ENCODE data around the gene PRPF40B. TPM values are rescaled to one million over a fixed set of nuclear protein-coding genes. Genes with fewer than 3 reads are reported as not detected.

PRPF40B gene
- 4.4 and 4.9 TPM in 2 replicates for total RNA-seq (2014; rRNA removed; shearing (Covaris generic))

DNA sequence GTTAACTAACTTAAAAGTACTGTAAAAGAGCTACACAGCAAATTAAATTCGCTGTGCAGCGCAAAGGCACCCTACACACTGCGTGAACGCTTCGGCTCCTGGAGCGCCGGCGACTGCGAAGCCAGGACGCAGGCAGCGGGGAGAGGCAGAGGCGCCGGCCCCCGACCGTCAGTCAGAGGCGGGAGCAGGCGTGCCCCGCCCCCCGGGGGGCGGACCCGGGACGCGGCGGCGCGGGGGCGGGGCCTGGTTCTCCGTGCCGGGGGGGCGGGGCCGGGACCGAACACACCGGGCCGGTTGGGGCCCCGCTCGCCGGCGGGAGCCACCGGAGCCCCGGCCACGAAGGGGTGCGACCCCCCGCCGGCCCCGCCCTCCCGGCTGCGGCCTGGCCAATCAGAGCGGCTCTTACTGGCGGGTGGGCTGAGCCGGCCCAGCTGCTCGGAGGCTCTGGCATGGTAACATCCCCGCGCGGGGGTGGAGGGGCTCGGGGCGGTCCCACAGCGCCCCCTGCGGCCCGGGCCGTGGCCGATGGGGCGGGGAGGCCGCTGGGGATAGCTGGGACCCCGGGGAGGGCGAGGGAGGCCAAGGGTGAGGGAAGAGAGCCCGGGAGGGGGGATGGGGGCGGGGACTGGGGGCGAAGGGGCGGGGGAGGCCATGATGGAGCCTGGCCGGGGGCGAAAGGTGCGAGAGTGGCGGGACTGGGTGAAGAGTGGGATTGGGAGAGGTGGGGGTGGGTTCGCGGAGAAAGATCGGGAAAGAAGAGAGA lies at the start of gene PRPF40B:
Gene PRPF40B, plus strand, starts transcription at position 420 of the 763 bp plus-strand sequence. Its CDS starts 30 bp downstream, at position 450.
- peak; percentile 93 to 95 for DNase-seq

DNA sequence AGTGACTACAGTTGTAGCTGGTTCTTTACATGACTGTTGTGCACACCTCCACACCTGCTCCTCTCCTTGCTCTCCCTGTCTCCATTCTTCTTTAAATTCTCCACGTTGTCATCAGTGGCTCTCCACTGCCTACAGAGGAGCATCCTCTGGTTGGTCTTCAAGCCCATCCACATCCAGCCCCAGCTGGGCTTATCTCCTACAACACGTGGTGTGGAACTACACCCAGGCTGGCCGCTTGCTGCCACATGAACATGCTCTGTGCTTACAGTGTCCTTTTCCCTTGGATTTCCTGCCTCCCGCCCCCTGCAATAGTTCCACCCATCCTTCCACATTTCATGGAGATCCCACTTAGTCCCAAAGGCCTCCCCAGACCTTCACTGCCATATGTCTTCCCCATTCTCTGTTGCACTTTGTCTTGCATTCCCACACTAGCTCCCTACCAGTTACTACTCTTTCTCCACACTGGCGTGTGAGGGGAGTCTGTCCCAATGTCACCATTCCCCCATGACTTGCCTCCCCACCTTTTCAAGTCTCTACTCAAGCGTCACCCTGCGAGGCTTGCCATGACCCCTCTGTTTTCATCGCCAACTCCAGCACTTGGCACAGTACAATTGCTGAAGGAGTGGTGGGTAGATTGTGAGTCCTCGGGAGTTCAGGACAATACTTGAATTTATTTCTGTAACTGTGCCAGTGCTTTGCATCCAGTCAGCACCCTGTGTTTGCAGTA lies 45.6 kb upstream of the PRPF40B start:
- Histone ChIP-seq H3K27me3 (no peaks in the 10 kb centered on the region), H3K9me3 (replicated peaks) (no peaks in the 10 kb centered on the region), H3K4me3 (no peak overlapping the region), H3K27ac (no peak overlapping the region), H3K36me3 (peaks cover 5% of the 10 kb centered on the region), H3K4me1 (peaks cover 15% of the 10 kb centered on the region; the same call in 1 of the 2 replicates)
- no peak for DNase-seq

More for the DNA sequence above, at the start of gene PRPF40B:
- Histone ChIP-seq H3K27me3 (0 out of 2 replicates have a peak, but pooled peaks cover 3% of the 10 kb centered on the region), H3K9me3 (replicated peaks) (no peaks in the 10 kb centered on the region), H3K4me1 (peaks cover 8% of the 10 kb centered on the region), H3K27ac (no peak within 1 kb of the TSS), H3K36me3 (no peaks in the 10 kb centered on the region), H3K4me3 (peak within 1 kb of the TSS; percentile 64)

DNA sequence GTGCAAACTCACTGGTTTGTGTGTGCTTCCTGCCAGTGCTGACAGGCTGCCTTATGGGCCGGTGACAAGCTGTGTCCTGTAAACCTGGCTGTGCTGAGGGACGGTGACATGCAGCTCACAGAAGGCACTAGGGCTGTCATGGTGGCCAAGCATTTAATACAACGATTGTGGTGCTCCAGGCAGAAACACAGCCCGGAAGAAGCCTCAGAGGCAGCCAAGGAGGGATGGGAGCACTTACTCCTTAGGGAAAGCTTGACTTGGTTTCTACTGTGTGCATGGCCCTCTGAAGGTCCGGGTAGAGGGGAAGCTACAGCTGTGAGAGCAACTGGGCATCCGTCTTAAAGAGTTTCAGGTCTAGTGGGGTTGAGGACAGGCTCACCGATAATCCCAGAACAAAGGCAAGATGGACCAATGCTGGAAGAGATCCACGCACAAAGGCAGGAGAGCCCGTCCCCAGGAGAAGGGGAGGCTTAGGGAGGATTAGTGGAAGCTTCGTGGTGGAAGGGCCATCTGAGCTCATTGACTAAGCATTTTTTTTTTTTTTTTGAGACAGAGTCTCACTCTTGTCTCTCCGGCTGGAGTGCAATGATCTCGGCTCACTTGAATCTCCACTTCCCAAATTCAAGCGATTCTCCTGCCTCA lies 44.8 kb upstream of the PRPF40B start:
- H3K4me3 ChIP-seq: no peak overlapping the region
- no peaks in the 10 kb centered on the region for H3K9me3 ChIP-seq (replicated peaks)
- H3K27me3 ChIP-seq: no peaks in the 10 kb centered on the region
- H3K36me3 ChIP-seq: peaks cover 5% of the 10 kb centered on the region
- peaks cover 15% of the 10 kb centered on the region; the same call in 1 of the 2 replicates for H3K4me1 ChIP-seq
- H3K27ac ChIP-seq: no peak overlapping the region
- peak; percentile 41 to 57 for DNase-seq

DNA sequence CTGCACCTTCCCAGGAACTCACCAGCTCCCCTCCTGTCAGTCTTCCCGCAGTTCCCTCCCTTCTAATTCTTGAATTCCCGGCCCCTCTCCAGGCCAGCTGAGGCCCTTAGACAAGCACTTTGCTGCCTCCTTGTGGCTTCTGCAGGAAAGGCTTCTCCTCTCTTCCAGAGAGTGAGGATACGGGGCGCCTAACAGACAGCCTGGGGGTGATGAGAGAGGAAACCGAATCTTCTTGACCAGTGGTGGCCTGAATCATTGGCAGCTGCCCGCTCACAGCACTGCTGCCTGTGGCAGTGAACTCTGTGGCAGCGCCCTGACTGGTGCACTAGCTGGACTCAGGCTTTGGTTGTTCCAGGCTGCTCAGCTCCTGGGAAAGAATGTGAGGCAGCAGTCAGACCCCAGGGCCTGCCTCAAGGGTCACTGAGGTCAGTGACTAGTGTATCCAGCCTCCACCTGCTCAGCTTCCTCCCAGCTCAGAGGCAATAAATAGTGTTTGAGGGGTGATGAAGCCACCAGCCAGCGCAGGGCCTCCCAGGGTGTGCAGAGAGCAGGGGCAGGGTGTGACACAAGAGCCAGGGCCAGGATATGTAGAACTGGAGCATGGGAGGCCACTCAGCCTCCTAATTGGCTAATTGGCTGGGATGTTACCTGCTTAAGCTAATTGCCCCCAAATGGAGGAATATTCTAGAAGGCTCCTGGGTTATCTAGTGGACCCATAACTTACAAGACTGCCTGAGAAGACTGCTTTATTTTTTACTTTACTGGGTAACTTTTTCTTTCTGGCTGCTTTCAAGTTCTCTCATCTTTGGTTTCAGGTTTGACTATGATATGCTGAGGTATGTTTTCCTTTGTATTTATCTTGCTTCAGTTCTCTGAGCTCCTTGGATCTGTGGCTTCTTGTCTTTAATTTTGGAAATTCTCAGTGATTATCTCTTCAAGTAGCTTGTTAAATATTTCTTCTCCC lies 42.5 kb upstream of the PRPF40B start:
- DNase-seq: peak; percentile 91 to 97
- Histone ChIP-seq H3K27me3 (no peaks in the 10 kb centered on the region), H3K4me1 (peaks cover 15% of the 10 kb centered on the region; the same call in 1 of the 2 replicates), H3K27ac (no peak overlapping the region), H3K9me3 (replicated peaks) (no peaks in the 10 kb centered on the region), H3K4me3 (no peak overlapping the region), H3K36me3 (peaks cover 3% of the 10 kb centered on the region)

DNA sequence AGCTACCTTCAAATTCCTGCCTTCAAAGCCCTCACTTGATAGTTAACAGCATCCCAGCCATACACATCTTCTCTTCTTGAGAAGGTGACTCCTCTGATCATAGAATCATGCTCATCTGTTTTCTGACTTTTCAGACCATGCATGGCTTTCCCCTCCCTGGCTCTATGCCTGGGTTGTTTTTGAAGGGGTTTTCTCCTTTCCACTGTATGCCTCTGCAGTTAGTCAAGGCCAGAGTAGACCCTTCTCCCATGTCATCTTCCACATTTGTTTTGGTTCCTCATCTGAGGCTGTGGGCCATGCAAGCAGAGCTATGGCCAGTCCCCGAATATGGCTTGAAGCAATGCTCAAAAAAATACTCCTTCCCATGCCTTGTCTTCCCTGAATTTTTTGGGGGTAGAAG lies 41.2 kb upstream of the PRPF40B start:
- Histone ChIP-seq H3K27me3 (no peaks in the 10 kb centered on the region), H3K9me3 (replicated peaks) (no peaks in the 10 kb centered on the region), H3K4me1 (peaks cover 15% of the 10 kb centered on the region; the same call in 1 of the 2 replicates), H3K4me3 (no peak overlapping the region), H3K27ac (no peak overlapping the region), H3K36me3 (no peaks in the 10 kb centered on the region)
- no peak for DNase-seq

DNA sequence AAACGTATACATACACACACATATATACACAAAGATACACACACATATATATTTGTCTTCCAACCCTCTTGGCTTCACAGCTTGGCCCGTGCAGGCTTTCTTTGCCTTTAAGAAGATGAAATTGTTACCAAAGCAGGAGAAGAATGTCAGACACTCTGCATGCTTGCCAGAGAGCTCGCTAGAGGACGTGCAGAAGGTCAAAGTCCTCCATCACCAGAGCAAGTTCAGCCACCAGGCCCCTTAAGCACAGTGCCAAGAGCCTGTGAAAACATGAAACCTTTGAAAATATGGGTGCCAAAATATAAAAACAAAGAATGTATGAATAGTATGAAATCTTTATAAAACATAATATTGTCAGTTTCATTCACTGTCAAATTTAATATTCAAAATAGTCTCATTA lies 40.5 kb upstream of the PRPF40B start:
- no peak overlapping the region for H3K27ac ChIP-seq
- H3K27me3 ChIP-seq: no peaks in the 10 kb centered on the region
- H3K36me3 ChIP-seq: no peaks in the 10 kb centered on the region
- H3K4me3 ChIP-seq: no peak overlapping the region
- H3K4me1 ChIP-seq: peaks cover 15% of the 10 kb centered on the region; the same call in 1 of the 2 replicates
- no peaks in the 10 kb centered on the region for H3K9me3 ChIP-seq (replicated peaks)
- DNase-seq: no peak

DNA sequence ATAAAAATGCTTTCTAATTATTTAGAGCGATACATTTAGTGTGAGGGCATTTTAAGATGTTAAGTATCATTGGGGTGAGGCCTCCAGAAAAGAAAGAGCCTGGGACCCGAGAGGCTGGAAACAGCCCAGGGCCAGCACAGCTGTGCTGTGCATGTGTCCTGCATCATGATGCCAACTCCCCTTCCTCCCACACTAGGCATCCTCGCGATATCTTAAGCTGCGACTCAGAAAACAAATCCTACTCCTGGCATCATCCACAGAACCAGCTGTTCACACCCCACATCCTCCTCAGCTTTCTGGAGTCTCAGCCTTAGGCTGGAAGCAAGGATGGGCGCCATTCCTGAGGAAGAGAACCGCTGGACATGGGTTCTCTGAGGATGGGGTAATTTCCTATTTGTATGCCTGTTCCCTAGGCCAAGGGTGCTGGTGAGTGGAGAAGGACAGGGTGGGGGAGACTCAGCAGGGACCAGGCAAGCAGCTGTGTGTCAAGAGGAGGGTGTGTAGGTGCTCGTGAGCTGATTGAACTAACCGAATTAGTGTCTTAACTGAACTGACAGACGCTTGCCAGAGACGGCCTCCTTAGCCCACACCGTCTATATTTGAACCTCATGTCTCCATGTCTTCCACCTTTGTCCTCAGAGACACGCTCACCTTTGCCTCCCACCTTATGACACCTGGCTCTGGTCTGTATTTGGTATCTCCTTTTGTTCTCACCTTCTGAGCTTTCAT lies 39.8 kb upstream of the PRPF40B start:
- Histone ChIP-seq H3K27ac (no peak overlapping the region), H3K4me1 (peaks cover 13% of the 10 kb centered on the region; the same call in 1 of the 2 replicates), H3K4me3 (no peak overlapping the region), H3K27me3 (no peaks in the 10 kb centered on the region), H3K9me3 (replicated peaks) (no peaks in the 10 kb centered on the region), H3K36me3 (no peaks in the 10 kb centered on the region)
- DNase-seq: peak; percentile 42 to 48

DNA sequence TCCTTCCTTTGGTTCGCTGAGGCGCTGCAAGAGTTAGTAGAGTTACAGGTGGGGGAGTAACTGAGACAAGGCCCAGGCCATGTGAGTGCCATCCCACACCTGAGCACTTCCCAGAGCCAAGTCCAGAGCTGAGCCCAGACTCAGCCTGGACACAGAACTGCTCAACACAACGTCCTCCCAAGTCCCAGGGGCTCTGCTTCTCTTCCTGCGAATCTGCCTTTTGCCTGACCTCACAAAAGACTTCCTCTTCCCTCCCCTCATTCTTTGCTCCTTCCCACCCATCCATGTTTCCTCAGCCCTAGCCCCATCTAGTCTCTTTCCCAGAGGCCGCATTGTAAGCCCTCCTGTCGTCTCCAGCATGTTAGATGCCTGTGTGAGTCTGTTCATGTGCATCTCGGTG lies 38.8 kb upstream of the PRPF40B start:
- no peaks in the 10 kb centered on the region for H3K9me3 ChIP-seq (replicated peaks)
- H3K27ac ChIP-seq: no peak overlapping the region
- no peaks in the 10 kb centered on the region for H3K36me3 ChIP-seq
- no peak overlapping the region for H3K4me3 ChIP-seq
- H3K27me3 ChIP-seq: no peaks in the 10 kb centered on the region
- peaks cover 18% of the 10 kb centered on the region for H3K4me1 ChIP-seq
- DNase-seq: no peak

DNA sequence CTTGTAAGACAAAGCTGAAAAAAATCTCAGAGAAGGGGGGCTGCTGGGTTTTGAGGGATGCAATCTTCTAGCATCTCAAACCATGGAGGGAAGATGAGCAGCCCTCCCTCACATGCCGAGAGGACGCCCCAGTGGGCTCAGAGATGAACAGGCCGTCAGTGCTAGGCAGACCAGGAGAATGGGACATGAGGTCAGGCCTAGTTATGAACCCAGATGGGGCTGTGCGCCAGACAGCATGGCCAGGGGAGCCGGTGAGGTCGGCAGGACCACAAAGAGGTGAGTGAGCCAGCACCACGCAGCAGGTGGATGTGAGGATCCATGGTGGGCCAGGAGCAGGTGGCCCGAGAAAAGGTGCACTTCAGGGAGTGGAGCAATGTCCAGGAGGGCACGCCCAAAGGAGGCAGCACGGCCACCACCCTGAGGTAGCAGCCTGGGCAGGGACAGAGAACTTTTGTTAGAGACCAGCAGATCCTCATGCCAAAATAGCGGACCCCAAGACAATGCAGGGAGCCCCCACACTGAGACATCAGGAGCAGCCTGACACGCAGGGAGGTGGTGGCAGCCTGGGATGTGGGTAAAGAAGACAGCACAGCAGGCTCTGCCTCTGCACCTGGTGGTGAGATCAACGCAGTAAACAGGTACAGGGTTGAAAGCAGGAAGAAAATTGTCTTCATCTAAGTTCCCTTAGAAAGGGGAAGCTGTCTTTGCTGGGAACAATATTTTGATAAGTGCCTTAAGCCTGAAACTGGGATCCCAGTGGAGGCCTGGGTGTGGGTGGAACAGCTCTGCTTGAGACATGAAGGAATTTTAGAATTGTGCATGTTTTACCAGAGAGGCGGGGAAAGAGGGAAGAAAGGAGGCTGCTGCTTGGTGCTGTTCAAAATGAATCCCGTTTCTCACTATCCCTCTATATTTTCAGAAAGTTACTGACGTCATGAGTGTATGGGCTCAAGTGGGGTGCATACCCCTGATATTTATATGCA lies 37.6 kb upstream of the PRPF40B start:
- 0 out of 2 replicates have a peak, but pooled peaks cover 2% of the 10 kb centered on the region for H3K36me3 ChIP-seq
- H3K4me3 ChIP-seq: no peak overlapping the region
- no peaks in the 10 kb centered on the region for H3K27me3 ChIP-seq
- DNase-seq: no peak
- no peaks in the 10 kb centered on the region for H3K9me3 ChIP-seq (replicated peaks)
- no peak overlapping the region for H3K27ac ChIP-seq
- peaks cover 14% of the 10 kb centered on the region for H3K4me1 ChIP-seq

DNA sequence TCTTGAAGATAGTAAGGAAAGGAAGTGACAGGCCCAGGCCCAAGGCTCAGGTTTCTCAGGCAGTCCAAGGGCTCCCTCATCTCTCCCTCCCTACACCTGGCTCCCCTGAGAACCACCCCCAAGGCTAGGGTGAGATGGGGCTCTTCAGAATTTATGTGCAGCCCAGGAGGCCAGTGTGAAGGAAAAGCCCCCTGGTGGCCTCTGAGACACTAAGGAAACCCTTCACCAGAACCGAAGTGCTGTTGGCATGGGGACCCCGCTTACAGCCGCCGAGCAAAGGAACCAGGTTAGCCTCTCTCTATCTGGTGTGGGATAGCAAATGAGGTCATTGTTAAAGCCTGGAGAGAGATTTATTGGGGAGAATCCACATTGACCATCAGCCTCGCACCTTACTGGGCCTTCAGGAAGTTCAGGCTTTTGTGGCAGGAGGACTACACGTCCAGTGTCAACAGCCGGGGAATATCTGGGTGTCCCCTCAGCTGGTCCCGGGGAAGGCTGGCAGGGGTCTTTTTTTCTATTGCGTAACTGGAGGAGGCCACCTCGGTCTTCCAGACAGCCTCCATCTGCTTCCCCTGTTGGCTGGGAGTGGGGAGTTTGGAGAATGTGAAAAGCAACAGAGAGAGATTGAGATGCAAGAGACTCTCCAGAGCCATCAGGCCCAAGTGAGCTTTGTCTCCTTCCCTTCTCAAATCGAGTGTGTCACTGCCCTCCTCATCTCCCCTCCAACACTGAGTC lies 36.0 kb upstream of the PRPF40B start:
- Histone ChIP-seq H3K36me3 (peaks cover 7% of the 10 kb centered on the region; the same call in 1 of the 2 replicates), H3K4me3 (no peak overlapping the region), H3K4me1 (peaks cover 7% of the 10 kb centered on the region), H3K27ac (no peak overlapping the region), H3K9me3 (replicated peaks) (no peaks in the 10 kb centered on the region), H3K27me3 (no peaks in the 10 kb centered on the region)
- DNase-seq: no peak

DNA sequence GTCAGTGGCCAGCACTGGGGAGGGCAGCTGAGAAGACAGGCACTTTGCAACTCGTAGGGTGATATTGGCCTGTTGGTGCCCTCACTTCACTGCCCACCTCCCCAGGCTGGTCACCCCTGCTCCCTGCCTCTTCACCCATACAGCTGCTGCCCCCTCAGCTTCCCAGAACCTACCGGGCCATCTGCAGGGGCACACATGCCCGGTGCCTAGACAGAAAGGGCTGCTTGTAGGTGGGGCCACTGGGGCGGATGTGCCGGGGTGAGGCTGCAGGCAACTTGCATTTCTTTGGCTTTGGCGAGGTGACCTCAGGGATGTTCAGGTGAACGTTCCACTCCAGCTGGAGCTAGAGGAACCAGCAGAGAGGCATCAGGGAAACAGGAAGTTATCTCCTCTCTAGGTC lies 35.1 kb upstream of the PRPF40B start:
- Histone ChIP-seq H3K36me3 (peaks cover 7% of the 10 kb centered on the region; the same call in 1 of the 2 replicates), H3K27ac (no peak overlapping the region)
- DNase-seq: no peak

More for the DNA sequence above, 35.1 kb upstream of the PRPF40B start:
- Histone ChIP-seq H3K9me3 (replicated peaks) (no peaks in the 10 kb centered on the region), H3K4me3 (no peak overlapping the region), H3K4me1 (peaks cover 7% of the 10 kb centered on the region), H3K27me3 (no peaks in the 10 kb centered on the region)
